ENCODE measurements around the gene HOXA9.

Gene HOXA9

GRCh38 chr7:27200761-27201579 is 35.6 kb upstream of the HOXA9 start:
- DNase-seq: no peak

- DNase-seq: peak; percentile 76
Measured at GRCh38 chr7:27199849-27200760, 34.8 kb upstream of the HOXA9 start, which contains the start of gene HOXA13. HOXA13 (minus strand) TSS chr7:27200091; CDS start chr7:27200077, 14 bp downstream.

GRCh38 chr7:27198871-27199801 is 33.8 kb upstream of the HOXA9 start:
- peak; percentile 45 for DNase-seq

- DNase-seq: no peak
Measured at GRCh38 chr7:27198138-27198841, 33.0 kb upstream of the HOXA9 start.

GRCh38 chr7:27197137-27198042 is 32.1 kb upstream of the HOXA9 start:
- no peak for DNase-seq

GRCh38 chr7:27196287-27196767 is 31.0 kb upstream of the HOXA9 start:
- peak; percentile 76 for DNase-seq

GRCh38 chr7:27194686-27195379 is 29.5 kb upstream of the HOXA9 start:
- DNase-seq: no peak

GRCh38 chr7:27194002-27194352 is 28.6 kb upstream of the HOXA9 start:
- DNase-seq: no peak

GRCh38 chr7:27193335-27194001 is 28.1 kb upstream of the HOXA9 start:
- DNase-seq: no peak

- DNase-seq: no peak
Measured at GRCh38 chr7:27192546-27193334, 27.4 kb upstream of the HOXA9 start.

GRCh38 chr7:27191833-27192545 is 26.7 kb upstream of the HOXA9 start:
- DNase-seq: no peak

GRCh38 chr7:27191161-27191731 is 25.9 kb upstream of the HOXA9 start:
- DNase-seq: no peak

- no peak for DNase-seq
Measured at GRCh38 chr7:27189997-27190748, 24.8 kb upstream of the HOXA9 start.

GRCh38 chr7:27189295-27189996 is 24.1 kb upstream of the HOXA9 start:
- DNase-seq: no peak

GRCh38 chr7:27188386-27189294 is 23.3 kb upstream of the HOXA9 start:
- DNase-seq: no peak
